H1 (cell line): Measurements from ENCODE around the gene SV2C. TPM values are rescaled to one million over a fixed set of nuclear protein-coding genes. Genes with fewer than 3 reads are reported as not detected.

ENCODE experiments used
- CTCF ChIA-PET: fragments of 300-600 bp; sonication (Branson Sonifier 250); formaldehyde crosslinking; loops from one replicate; lab custom pipeline; 2021; ENCODE audit not compliant: partially characterized antibody; lab: Charles Lee
- POLR2A ChIA-PET: fragments of 300-600 bp; sonication (Branson Sonifier 250); formaldehyde crosslinking; loops from one replicate; lab custom pipeline; 2021; ENCODE audit warnings: inconsistent platforms; ENCODE audit not compliant: partially characterized antibody; lab: Charles Lee
- DNase-seq, 2 experiments: peaks; one replicate each; pipeline versions ENCODE4 v3.0.0 to v3.0.0-alpha.2; 2010 to 2022; ENCODE audit warnings: low spot score in 2 of 2, low read depth in 1 of 2, mixed read lengths in 1 of 2
- FAIRE-seq: peaks from 2 replicates; lab custom pipeline; 2011; peaks lifted over from hg19 to GRCh38; lab: Jason Lieb, UNC
- H2AFZ ChIP-seq: 2 replicates; pipeline ENCODE4 v1.8.1; 2012; ENCODE audit warnings: low read length, inconsistent platforms
- H2AK5ac ChIP-seq: 2 replicates; pipeline ENCODE4 v1.6.1; 2013; ENCODE audit warnings: low read depth, low read length
- H2BK120ac ChIP-seq: replicated peaks from 2 replicates; pipeline ENCODE3; 2013; ENCODE audit warnings: low read depth, low read length, inconsistent platforms
- H2BK12ac ChIP-seq: 2 replicates; pipeline ENCODE4 v1.6.1; 2013; ENCODE audit warnings: low read depth, low read length
- H2BK15ac ChIP-seq: 2 replicates; pipeline ENCODE4 v1.6.1; 2013; ENCODE audit warnings: low read length
- H2BK20ac ChIP-seq: 2 replicates; pipeline ENCODE4 v1.6.1; 2013; ENCODE audit warnings: low read length
- H2BK5ac ChIP-seq: 2 replicates; pipeline ENCODE4 v1.6.1; 2013; ENCODE audit warnings: low read depth, low read length
- H3K14ac ChIP-seq: 2 replicates; pipeline ENCODE4 v1.6.1; 2013; ENCODE audit warnings: inconsistent platforms; ENCODE audit not compliant: insufficient read length
- H3K18ac ChIP-seq: 2 replicates; pipeline ENCODE4 v1.6.1; 2013; ENCODE audit warnings: low read length; ENCODE audit errors: extremely low read depth
- H3K23ac ChIP-seq: 2 replicates; pipeline ENCODE4 v1.6.1; 2013; ENCODE audit warnings: inconsistent platforms; ENCODE audit not compliant: insufficient read length
- H3K23me2 ChIP-seq: 2 replicates; pipeline ENCODE4 v1.6.1; 2013; ENCODE audit warnings: low read depth, low read length
- H3K27ac ChIP-seq: 2 replicates; pipeline ENCODE4 v1.6.1; 2011; ENCODE audit warnings: low read depth, low read length, inconsistent platforms
- H3K27me3 ChIP-seq, 4 experiments: replicated peaks in 1 of 4; 1 replicate in 1 of 4; 2 replicates in 3 of 4; pipeline versions ENCODE4 v1.6.1 to v1.8.1; 2011 to 2013; ENCODE audit warnings: low read length in 3 of 4, mild to moderate bottlenecking in 3 of 4, inconsistent platforms in 2 of 4, mixed read lengths in 2 of 4, moderate library complexity in 1 of 4; ENCODE audit not compliant: control insufficient read depth in 3 of 4, insufficient read depth in 3 of 4; ENCODE audit errors: extremely low read depth in 1 of 4
- H3K36me3 ChIP-seq, 4 experiments: 2 replicates each; pipeline versions ENCODE4 v1.6.1 to v1.8.1; 2011 to 2013; ENCODE audit warnings: mild to moderate bottlenecking in 4 of 4, low read length in 3 of 4, moderate library complexity in 2 of 4, control low read depth in 1 of 4, inconsistent platforms in 1 of 4; ENCODE audit not compliant: insufficient read depth in 4 of 4, control insufficient read depth in 2 of 4
- H3K4ac ChIP-seq: replicated peaks from 2 replicates; pipeline ENCODE3; 2013; ENCODE audit warnings: low read length, low read depth, mixed read lengths, inconsistent platforms; ENCODE audit not compliant: insufficient read length
- H3K4me1 ChIP-seq, 4 experiments: replicated peaks in 1 of 4; 1 replicate in 1 of 4; 2 replicates in 3 of 4; pipeline versions ENCODE4 v1.6.1 to v1.8.1; 2011 to 2013; ENCODE audit warnings: low read length in 3 of 4, inconsistent platforms in 2 of 4, mixed read lengths in 1 of 4; ENCODE audit not compliant: insufficient read depth in 4 of 4, control insufficient read depth in 3 of 4
- H3K4me2 ChIP-seq, 2 experiments: 2 replicates each; pipeline versions ENCODE4 v1.6.1 to v1.8.1; 2011 to 2013; ENCODE audit warnings: low read depth in 2 of 2, low read length in 2 of 2, control low read depth in 1 of 2, inconsistent platforms in 1 of 2, mild to moderate bottlenecking in 1 of 2; ENCODE audit not compliant: insufficient read depth in 1 of 2
- H3K4me3 ChIP-seq, 4 experiments: fragments of 200-600, 300-600 bp in 1 of 4; sonication (generic), shearing (Covaris generic), sonication (Bioruptor Twin) in 1 of 4; 2 replicates each; pipeline versions ENCODE4 v1.5.1 to v1.8.1; 2011 to 2016; ENCODE audit warnings: low read length in 4 of 4, low read depth in 3 of 4, control low read depth in 2 of 4, inconsistent platforms in 2 of 4, mild to moderate bottlenecking in 2 of 4, mixed read lengths in 1 of 4, moderate library complexity in 1 of 4; ENCODE audit not compliant: insufficient read depth in 2 of 4; ENCODE audit errors: extremely low read depth in 1 of 4
- H3K56ac ChIP-seq: replicated peaks from 2 replicates; pipeline ENCODE3; 2013; ENCODE audit warnings: low read depth, mild to moderate bottlenecking, mixed read lengths, low read length, inconsistent platforms; ENCODE audit not compliant: insufficient read length
- H3K79me1 ChIP-seq: 2 replicates; pipeline ENCODE4 v1.6.1; 2013; ENCODE audit warnings: low read depth, low read length, control low read depth
- H3K79me2 ChIP-seq, 2 experiments: 2 replicates each; pipeline versions ENCODE4 v1.6.1 to v1.8.1; 2012 to 2013; ENCODE audit warnings: low read length in 2 of 2, mild to moderate bottlenecking in 2 of 2, inconsistent platforms in 1 of 2; ENCODE audit not compliant: insufficient read depth in 2 of 2, control insufficient read depth in 1 of 2
- H3K9ac ChIP-seq, 4 experiments: replicated peaks in 1 of 4; 1 replicate in 1 of 4; 2 replicates in 3 of 4; pipeline versions ENCODE4 v1.6.1 to v1.8.1; 2011 to 2013; ENCODE audit warnings: low read depth in 3 of 4, low read length in 3 of 4, control low read depth in 2 of 4, mild to moderate bottlenecking in 2 of 4, moderate library complexity in 2 of 4, inconsistent platforms in 1 of 4; ENCODE audit errors: extremely low read depth in 1 of 4
- H3K9me3 ChIP-seq, 2 experiments: 2 replicates each; pipeline versions ENCODE4 v1.6.1 to v1.8.1; 2012 to 2013; ENCODE audit warnings: mild to moderate bottlenecking in 2 of 2, moderate library complexity in 2 of 2, control low read depth in 1 of 2, inconsistent platforms in 1 of 2, low read depth in 1 of 2, low read length in 1 of 2, mixed read lengths in 1 of 2; ENCODE audit not compliant: insufficient read depth in 2 of 2
- H4K20me1 ChIP-seq, 2 experiments: replicated peaks in 1 of 2; 2 replicates each; pipeline versions ENCODE3 to v1.8.1; 2011 to 2013; ENCODE audit warnings: inconsistent platforms in 2 of 2, low read length in 2 of 2, mild to moderate bottlenecking in 1 of 2; ENCODE audit not compliant: insufficient read depth in 2 of 2, control insufficient read depth in 1 of 2
- H4K5ac ChIP-seq: 2 replicates; pipeline ENCODE4 v1.6.1; 2013; ENCODE audit warnings: low read length, low read depth, mixed read lengths, inconsistent platforms; ENCODE audit not compliant: insufficient read length
- H4K8ac ChIP-seq: 2 replicates; pipeline ENCODE4 v1.8.0; 2013; ENCODE audit warnings: mild to moderate bottlenecking, moderate library complexity, low read length, inconsistent platforms; ENCODE audit not compliant: insufficient read depth; ENCODE audit errors: extremely low read depth
- H4K91ac ChIP-seq: replicated peaks from 2 replicates; pipeline ENCODE3; 2013; ENCODE audit warnings: low read length, mixed read lengths, inconsistent platforms; ENCODE audit not compliant: insufficient read length
- CREB1 ChIP-seq: IDR thresholded peaks from 2 replicates; pipeline ENCODE4 v1.6.1; 2012; ENCODE audit warnings: inconsistent platforms
- PHF8 ChIP-seq: fragments of 200-600 bp; sonication (generic); conservative IDR thresholded peaks from 2 replicates; pipeline ENCODE4 v1.7.1; 2012; ENCODE audit warnings: low read depth, mild to moderate bottlenecking, inconsistent platforms, low read length, moderate library complexity
- POLR2A ChIP-seq, 2 experiments: IDR thresholded peaks; 1 replicate in 1 of 2; 2 replicates in 1 of 2; pipeline ENCODE4 v1.6.1; 2011; ENCODE audit warnings: low read depth in 2 of 2, low read length in 2 of 2, mild to moderate bottlenecking in 2 of 2; ENCODE audit errors: control extremely low read depth in 1 of 2
- WGBS, 2 experiments: shearing (Covaris generic) in 1 of 2; methylation state at CpG; one replicate each; pipeline versions ENCODE4 v1.1.6 to v1.1.7; 2013 to 2015; ENCODE audit warnings: low lambda C conversion rate in 2 of 2, mixed read lengths in 2 of 2, inconsistent platforms in 1 of 2, low coverage in 1 of 2, missing lambda C conversion rate in 1 of 2; ENCODE audit not compliant: insufficient replicate concordance in 2 of 2, insufficient coverage in 1 of 2, insufficient read length in 1 of 2; ENCODE audit errors: extremely low coverage in 1 of 2, missing lambda C conversion rate in 1 of 2; 5-methylcytosine and 5-hydroxymethylcytosine counted together
- polyA plus RNA-seq, 7 experiments: library from polyadenylated mRNA; depleted of rRNA in 3 of 7; stranded (reverse) in 5 of 7; unstranded in 2 of 7; fragments of >200 nt in 5 of 7; fragments of 200-250 nt in 2 of 7; gene quantifications; 1 replicate in 5 of 7; 2 replicates in 1 of 7; 4 replicates in 1 of 7; pipeline versions ENCODE4 v1.2.1 to v1.2.3, GENCODE V29; 2011 to 2013; ENCODE audit warnings: missing spikeins in 2 of 7, mixed read lengths in 2 of 7
- total RNA-seq: library from RNA; stranded (reverse); fragmentation: NEBNext Ultra II Directional; extraction: Animal tissue kit (Norgen Biotek cat#: 25700); gene quantifications from 2 replicates; pipeline ENCODE4 v1.2.1, GENCODE V29; 2021

Gene SV2C
- total and polyA plus RNA-seq, 2 of the 8 experiments (the other 6 are each of a cell fraction or from before 2014, with no cell fraction given): 0.08 to 0.24 TPM

GRCh38 chr5:76402886-76403765, 319.9 kb downstream of the SV2C start, which contains the start of gene IQGAP2:
Gene IQGAP2, plus strand, starts transcription at chr5:76403285. Its CDS starts 261 bp downstream, at chr5:76403546.
- Histone ChIP-seq H3K79me1 (no peaks in the 10 kb centered on the region; the same call in 1 of the 2 replicates), H3K56ac (peak within 1 kb of the TSS; percentile 66), H3K23ac (no peak within 1 kb of the TSS), H3K4me3 (peak within 1 kb of the TSS; percentile 49 to 83 (median 67)), H4K8ac (peak within 1 kb of the TSS; percentile 95), H3K18ac (peak within 1 kb of the TSS; percentile 71), H2AK5ac (no peak within 1 kb of the TSS), H3K27me3 (no peaks in the 10 kb centered on the region; a peak in 1 of 7 replicates), H3K4ac (no peak within 1 kb of the TSS), H2BK20ac (no peak within 1 kb of the TSS; the same call in 1 of the 2 replicates), H3K9ac (peak within 1 kb of the TSS; percentile 16 to 79 (median 58)), H2BK120ac (peak within 1 kb of the TSS; percentile 22), H2BK12ac (peak within 1 kb of the TSS; percentile 52; the same call in 1 of the 2 replicates), H2BK15ac (no peak within 1 kb of the TSS), H3K9me3 (no peaks in the 10 kb centered on the region), H2AFZ (peak within 1 kb of the TSS; percentile 71), H4K20me1 (no peaks in the 10 kb centered on the region), H3K27ac (no peak within 1 kb of the TSS), H3K14ac (no peak within 1 kb of the TSS), H3K79me2 (peaks cover 10 to 39% of the 10 kb centered on the region in 2 experiments), H3K23me2 (peaks cover 9% of the 10 kb centered on the region; the same call in 1 of the 2 replicates), H4K5ac (peak within 1 kb of the TSS; percentile 45), H3K4me1 (peaks cover 4 to 12% (median 7%) of the 10 kb centered on the region in 4 experiments; a peak in 5 of 7 replicates), H3K4me2 (peak within 1 kb of the TSS; percentile 63 to 74), H3K36me3 (peaks cover 0 to under 1% (median under 1%) of the 10 kb centered on the region in 4 experiments; a peak in 2 of 8 replicates), H2BK5ac (peak within 1 kb of the TSS; percentile 68; the same call in 1 of the 2 replicates), H4K91ac (peak within 1 kb of the TSS; percentile 77)
- 1% methylated on average over 86 of the region's 92 CpGs; no CpG with 5 or more reads in 1 of the 2 experiments for WGBS, 2 experiments
- ChIA-PET CTCF (interaction anchor here (0.6 to 4.1 kb wide), 54 partner anchors 9 to 372 kb away, joined by 3 to 33 read pairs (median 4); no protein-coding TSS in a partner anchor), POLR2A (interaction anchor here (0.6 to 2.2 kb wide), 18 partner anchors 11 to 238 kb away, joined by 3 to 10 read pairs (median 4); no protein-coding TSS in a partner anchor)
- no peak for FAIRE-seq
- peak in 1 of 2 experiments; percentile 88 for DNase-seq
- TF ChIP-seq CREB1 (peak; percentile 60), PHF8 (peak; percentile 18), POLR2A (IDR thresholded peaks at IDR 0.05; ENCODE audit: control extremely low read depth in 1 of 2, low read depth in 2 of 2, low read length in 2 of 2) (peak in 1 of 2 experiments; percentile 48; a peak in 1 of 3 replicates)
